Astrocyte of the hippocampus (primary cell): Measurements from ENCODE around the gene COMMD8.
A peak's percentile ranks its signal among the peaks of the same experiment; 100 is the strongest.
"Not testable (repeated sequence)": the region's sequence is repeated elsewhere in the genome, so short reads cannot be mapped to it uniquely, and the experiment has no call there.

Experiments used
- DNase-seq: peaks from one replicate; pipeline ENCODE4 v3.0.0; 2011; ENCODE audit warnings: low read depth, low spot score

COMMD8 gene

GRCh38 chr4:47463235-47463956 is at the start of gene COMMD8:
COMMD8 (minus strand) TSS chr4:47463702; CDS start chr4:47463651, 51 bp downstream.
- peak; percentile 98 for DNase-seq

DNA sequence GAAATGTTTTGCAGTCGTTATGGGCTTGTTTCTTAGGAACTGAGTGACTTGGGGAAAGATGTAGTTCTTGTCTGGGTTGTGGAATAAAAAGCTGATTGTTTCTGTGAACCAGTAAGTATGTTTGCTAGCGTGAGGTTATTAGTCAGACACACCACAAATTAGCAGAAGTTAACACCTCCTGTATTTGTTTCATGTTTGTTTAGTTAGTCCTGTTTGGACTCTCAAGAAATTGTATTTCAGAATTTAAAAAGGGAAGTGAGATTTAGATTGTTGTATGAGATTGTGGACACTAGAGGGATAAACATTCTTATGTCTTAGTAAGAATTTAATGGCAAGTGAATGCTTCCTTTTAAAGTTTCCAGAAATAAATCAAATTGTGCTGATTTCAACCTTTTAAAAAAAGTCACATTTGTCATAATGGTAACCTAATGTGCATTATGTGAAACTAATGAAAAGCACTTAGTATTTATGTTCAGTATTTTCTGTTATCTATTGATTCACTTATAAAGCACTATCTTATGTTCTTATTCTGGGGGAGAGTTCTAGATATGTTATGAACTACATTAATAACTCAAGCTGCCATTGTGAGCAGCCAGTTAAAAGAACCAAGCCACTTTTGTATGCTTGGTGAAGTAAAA is 47.1 kb upstream of the COMMD8 start:
- peak; percentile 43 for DNase-seq

- DNase-seq, result no peak
Measured at GRCh38 chr4:47505666-47506065, 42.2 kb upstream of the COMMD8 start.

DNA sequence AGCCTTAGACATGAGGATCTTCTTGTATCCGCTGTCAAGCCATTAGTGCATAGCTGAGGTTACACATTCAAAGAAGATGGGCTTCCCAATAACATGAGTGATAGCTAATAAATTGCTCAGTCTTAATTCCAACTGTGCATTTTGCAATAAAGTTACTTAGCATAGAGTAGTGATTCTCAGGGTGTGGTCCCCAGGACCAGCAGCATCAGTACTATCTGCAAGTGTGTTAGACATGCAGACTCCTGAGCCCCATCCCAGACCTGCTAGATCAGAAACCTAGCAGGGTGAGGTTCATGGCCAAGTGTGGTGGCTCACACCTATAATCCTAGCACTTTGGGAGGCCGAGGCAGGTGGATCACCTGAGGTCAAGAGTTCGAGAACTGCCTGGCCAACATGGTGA is 41.6 kb upstream of the COMMD8 start:
- no peak for DNase-seq

GRCh38 chr4:47500776-47501175 is 37.3 kb upstream of the COMMD8 start:
- DNase-seq, result no peak

GRCh38 chr4:47499700-47500099 is 36.2 kb upstream of the COMMD8 start:
- DNase-seq, result no peak

- DNase-seq, result no peak
Measured at GRCh38 chr4:47498899-47499298, 35.4 kb upstream of the COMMD8 start.

GRCh38 chr4:47494124-47494430 is 30.6 kb upstream of the COMMD8 start:
- DNase-seq, result no peak

DNA sequence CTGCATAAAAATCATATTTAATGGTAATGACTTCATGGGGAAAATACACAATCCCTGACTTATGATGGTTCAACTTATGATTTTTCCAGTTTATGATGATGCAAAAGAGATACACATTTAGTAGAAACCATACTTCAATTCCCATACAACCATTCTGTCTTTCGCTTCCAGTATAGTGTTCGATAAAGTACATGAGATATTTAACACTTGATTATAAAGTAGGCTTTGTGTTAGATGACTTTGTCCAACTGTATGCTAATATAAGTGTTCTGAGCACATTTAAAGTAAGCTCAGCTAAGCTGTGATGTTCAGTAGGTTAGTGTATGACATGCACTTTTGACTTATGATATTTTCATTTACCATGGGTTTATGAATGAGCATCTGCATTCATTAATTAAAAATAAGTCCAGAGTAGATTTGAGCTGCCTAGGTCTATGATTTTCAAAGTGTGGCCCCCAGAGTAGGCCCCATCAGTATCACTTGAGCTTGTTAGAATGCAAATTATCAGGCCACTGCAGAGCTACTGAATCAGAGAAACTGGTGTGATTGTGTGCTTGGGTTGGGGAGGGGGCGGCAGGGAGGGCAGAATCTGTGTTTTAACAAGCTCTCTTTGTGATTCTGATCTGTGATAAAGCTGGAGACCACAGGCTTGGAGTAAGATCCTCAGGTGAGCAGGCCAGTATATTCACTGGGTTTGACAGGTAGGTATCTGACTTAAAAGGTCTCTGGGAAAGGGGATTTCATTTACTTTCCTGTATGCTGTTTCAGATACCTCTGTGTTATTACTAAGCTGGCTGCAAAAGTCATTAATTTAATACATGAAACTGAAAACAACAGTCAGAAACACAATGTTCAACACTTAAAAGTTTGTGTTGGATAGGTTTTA is 30.0 kb upstream of the COMMD8 start:
- no peak for DNase-seq

GRCh38 chr4:47490550-47490949 is 27.0 kb upstream of the COMMD8 start:
- DNase-seq, result no peak

DNA sequence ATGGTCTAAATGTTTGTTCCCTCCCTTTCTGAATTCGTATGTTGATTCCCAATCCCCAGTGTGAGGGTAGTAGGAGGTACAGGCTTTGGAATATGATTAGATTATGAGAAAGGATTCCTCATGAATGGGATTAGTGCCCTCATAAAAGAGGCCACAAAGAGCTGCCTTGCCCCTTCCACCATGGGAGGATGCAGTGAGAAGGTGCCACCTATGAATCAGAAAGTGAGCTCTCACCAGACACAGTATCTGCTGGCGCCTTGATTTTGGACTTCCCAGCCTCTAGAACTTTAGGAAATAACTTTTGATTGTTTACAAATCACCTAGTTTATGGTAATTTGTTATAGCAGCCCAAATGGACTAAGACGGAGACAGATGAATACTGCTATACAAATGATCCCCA is 25.2 kb upstream of the COMMD8 start:
- DNase-seq, result no peak

DNA sequence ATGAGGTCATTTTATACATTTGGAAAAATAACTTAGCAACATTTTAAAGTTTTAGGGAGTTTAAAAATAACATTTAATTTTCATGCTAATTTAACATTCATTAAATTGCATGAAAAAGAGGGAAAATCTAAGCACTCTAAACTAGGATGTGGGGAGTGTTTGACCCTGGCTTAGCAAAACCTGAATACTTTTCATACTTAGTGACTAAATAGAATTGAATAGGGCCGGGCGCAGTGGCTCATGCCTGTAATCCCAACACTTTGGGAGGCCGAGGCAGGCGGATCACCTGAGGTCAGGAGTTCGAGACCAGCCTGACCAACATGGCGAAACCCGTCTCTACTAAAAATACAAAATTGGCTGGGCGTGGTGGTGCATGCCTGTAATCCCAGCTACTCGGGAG is 23.2 kb upstream of the COMMD8 start:
- not testable (repeated sequence) for DNase-seq

GRCh38 chr4:47486231-47486673 is 22.8 kb upstream of the COMMD8 start:
- DNase-seq, result peak; percentile 35

DNA sequence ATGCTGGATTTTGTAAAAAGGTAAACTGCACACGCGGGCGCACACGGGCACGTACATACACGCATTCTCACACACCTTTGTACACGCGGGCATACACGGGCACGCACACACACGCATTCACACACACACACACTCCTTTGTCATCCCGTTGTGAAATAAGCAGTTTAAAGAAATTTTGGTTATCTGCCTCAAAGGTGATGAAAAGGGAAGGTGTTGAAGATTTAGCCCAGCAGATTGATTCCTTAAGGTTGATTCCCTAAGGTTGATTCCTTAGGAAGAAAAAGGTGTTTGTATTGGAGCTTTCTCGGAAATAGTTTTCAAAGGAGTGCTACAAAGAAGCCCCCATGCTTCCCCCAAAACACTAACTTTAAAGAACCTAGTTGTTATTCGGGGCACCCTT is 22.3 kb upstream of the COMMD8 start:
- peak; percentile 31 for DNase-seq

DNA sequence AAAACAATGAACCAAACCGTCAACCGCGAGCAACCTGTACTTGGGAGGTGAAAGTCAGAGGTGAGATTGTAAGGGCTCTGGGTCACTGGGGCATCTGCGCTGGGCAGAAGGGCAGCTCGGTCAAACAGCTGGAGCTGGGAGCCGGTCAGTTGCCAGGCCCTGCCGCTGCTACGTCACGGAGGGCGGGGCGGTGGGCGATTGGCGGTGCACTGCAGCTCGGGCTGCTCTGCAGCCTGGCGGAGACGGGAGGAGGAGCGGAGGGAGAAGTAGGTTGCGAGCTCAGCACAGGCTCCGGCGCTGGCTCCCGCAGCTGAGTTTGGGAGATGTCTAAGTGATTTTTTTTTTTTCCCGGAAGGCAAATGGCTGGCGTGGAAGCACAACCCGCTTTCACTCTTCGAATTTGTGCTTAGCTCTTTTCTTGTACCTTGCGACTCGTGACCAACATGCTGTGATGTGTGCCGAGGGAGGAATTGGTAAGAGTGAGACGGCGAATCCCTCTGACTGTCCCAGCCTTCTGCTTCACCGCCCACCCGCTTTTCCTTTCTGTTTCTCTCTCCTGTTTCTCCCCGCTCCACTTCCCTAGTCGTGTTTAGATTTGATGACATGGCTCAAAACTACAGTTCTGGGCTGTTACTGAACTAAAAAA is 21.7 kb upstream of the COMMD8 start, which contains the start of gene ATP10D:
Gene ATP10D (plus strand): TSS at position 229 of the 646 bp plus-strand sequence. CDS start 27,266 bp downstream, outside the sequence.
- peak; percentile 98 for DNase-seq

DNA sequence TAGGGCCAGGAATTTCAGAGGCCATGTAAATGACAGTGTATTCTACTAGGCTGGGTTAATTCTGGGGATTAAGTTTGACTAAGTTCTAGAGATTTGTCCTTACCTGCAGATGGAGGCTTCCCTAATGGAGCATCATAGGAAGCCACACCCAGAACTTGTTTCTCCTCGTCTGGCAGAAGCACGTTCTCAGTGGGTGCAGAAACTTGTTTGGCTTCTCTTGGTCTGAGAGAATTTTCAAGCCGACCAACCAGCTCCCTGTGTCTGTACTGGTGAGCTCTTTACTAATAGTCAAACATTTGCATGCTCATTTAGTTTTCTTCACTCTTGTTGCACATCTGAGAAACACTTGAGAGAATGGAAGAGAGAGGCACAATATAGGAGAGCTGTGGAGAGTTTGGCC is 20.7 kb upstream of the COMMD8 start:
- DNase-seq, result no peak

DNA sequence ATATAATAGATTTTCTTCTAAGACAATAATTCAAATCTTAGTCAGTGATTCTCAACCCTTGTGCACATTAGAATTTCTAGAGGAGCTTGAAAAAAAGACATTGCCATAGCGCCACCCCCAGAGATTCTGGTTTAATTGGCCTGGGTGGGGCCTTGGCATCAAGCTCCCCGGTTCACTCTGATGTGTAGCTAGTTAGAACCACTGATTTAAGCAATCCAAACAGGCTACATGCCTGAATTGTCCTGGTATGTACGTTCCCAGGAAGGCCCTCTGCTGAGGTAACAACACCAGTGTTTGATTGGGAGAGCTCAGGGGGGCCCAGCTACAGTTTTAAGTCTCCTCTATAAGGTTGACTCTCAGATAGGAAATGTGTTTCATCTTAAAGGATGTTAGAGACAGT is 20.2 kb upstream of the COMMD8 start:
- peak; percentile 62 for DNase-seq

DNA sequence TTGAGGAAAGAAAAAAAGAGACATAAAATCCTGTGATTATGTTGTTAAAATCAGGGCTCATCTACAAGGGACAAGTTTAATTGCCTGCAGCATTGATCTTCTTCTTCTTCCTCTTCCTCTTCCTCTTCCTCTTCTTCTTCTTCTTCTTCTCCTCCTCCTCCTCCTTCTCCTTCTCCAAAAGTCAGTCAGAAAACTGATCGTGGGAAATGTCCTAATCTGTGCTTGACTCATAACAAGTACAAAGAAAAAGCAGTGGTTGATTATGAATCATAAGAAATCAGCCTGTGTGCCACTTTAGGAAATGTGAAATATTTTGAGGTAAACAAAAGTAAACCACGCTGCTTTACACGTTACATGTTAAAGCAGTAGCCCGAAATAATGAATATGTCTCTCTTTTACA is 18.8 kb upstream of the COMMD8 start:
- DNase-seq, result peak; percentile 40

- DNase-seq, result no peak
Measured at GRCh38 chr4:47478804-47479203, 15.3 kb upstream of the COMMD8 start.

GRCh38 chr4:47475411-47475810 is 11.9 kb upstream of the COMMD8 start:
- DNase-seq, result no peak

- DNase-seq, result no peak
Measured at GRCh38 chr4:47474799-47475198, 11.3 kb upstream of the COMMD8 start.
